T-helper 2 cell treated with Interferon-gamma antibody and Interleukin-4, amounts not matched to agents 100 ng/mL and 5 ng/mL, for 36 hours (primary cell): Measurements from ENCODE around the gene MECR. TPM values are rescaled to one million over a fixed set of nuclear protein-coding genes. Genes with fewer than 3 reads are reported as not detected.

Experiments
- intact Hi-C: fragments of 100-400 bp; cut with micrococcal nuclease; formaldehyde crosslinking; loops from one replicate; pipeline ENCODE4 v1.15.1; 2023
- total RNA-seq: library from RNA; stranded (reverse); gene quantifications from 2 replicates; pipeline ENCODE4 v1.2.3, GENCODE V29; 2022

The MECR gene, protein sequence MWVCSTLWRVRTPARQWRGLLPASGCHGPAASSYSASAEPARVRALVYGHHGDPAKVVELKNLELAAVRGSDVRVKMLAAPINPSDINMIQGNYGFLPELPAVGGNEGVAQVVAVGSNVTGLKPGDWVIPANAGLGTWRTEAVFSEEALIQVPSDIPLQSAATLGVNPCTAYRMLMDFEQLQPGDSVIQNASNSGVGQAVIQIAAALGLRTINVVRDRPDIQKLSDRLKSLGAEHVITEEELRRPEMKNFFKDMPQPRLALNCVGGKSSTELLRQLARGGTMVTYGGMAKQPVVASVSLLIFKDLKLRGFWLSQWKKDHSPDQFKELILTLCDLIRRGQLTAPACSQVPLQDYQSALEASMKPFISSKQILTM
- total RNA-seq = 20.2 and 24.7 TPM in 2 replicates

DNA sequence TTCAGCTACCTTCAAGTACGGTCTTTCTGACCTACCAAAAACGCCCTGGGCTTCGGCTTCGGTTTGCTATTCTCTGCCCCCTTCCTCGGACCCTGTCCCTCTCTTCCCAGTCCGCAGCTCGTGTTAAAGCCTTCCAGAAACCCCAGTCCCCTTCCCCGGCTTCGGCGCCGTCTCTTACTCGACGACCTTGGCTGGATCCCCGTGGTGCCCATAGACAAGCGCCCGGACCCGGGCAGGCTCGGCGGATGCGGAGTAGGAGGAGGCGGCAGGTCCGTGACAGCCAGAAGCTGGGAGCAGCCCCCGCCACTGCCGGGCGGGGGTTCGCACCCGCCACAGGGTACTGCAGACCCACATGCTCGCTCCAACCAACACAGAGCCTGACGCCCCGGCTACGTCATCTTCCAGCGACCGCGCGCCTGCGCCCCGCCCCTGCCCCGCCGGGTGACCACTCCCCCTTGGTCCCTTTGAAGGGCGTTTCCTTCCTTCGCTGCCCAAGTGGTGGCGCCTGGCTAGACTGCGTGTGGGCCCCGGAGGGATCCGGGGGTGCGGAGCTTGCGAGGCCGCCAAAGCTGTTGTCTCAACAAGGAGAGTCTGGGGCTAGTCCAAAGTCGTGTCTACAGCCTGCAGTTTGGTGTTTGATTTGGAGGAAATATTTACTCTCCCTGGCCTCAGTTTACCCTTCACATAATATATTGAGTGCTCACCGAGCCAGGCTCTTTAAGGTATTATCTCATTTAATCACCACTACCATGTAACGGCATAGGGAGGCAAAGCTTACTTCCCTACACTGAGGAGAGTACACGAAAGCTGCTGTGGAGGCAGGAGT is at the start of gene MECR:
TSS of gene MECR (minus strand) at position 382 of the 826 bp plus-strand sequence. CDS start at position 354, 28 bp downstream.
- intact Hi-C loops = loop anchor here (2.0 kb wide), 2 partner anchors 48 to 1488 kb away; no protein-coding TSS in a partner anchor

DNA sequence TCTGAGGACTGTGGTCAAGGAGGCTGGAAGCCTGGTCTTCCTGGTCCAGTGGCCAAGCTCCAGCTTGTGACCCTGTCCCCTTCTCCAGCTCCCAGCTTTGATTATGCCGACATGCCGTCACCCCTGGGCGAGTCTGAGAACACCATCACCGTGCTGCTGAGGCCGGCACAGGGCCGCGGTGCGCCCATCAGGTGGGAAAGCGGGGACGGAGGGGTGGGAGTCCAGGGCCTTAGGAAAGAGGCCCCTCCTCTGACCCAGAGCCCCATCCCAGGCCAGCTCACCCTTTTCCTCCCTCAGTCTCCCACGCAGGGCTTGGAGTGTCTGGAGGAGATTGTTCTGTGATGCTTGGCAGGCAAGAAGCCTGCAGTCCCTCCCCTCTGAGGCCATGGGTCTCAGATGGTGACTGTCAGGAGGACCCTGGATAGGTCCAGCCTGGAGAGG is 49.2 kb upstream of the MECR start:
- intact Hi-C loops = no loop called here

DNA sequence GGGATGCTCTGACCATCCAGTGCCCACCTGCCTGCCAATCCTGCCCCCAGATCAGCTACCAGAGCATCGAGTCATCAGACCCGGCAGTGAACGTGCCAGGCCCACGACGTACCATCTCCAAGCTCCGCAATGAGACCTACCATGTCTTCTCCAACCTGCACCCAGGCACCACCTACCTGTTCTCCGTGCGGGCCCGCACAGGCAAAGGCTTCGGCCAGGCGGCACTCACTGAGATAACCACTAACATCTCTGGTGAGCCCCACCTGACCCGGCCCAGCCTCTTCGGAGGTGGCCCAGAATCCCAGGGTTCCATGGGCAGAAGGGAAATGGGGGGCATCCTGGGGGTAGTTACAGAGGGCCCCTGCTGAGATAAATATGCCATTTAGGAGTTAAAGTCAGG is 48.7 kb upstream of the MECR start:
- intact Hi-C loops = no loop called here

DNA sequence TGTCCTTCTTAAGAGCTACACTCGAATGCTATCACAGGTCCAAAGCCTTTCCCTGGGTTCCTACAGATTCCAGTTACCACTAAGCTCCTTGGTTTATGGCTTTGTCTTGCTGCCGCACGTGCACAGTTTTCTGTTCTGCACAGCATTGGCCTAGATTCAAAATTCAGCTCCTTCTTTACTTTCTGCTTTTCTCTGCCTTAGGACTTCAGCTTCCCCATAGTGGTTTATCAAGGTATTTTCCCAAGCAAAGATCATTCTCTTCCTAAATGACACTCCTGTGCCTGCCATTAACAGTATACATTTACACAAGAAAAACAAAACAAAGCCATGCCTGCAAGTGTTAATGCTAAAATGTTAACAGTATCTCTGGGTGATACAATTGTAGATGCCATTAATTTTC is 47.4 kb upstream of the MECR start:
- intact Hi-C loops = no loop called here

DNA sequence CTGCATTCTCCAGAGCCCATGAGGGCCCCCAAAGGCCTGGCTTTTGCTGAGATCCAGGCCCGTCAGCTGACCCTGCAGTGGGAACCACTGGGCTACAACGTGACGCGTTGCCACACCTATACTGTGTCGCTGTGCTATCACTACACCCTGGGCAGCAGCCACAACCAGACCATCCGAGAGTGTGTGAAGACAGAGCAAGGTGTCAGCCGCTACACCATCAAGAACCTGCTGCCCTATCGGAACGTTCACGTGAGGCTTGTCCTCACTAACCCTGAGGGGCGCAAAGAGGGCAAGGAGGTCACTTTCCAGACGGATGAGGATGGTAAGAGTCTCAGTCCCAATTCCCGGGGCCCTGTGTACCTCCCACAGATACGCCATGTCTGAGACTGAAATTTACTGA is 44.7 kb upstream of the MECR start:
- intact Hi-C loops = no loop called here

DNA sequence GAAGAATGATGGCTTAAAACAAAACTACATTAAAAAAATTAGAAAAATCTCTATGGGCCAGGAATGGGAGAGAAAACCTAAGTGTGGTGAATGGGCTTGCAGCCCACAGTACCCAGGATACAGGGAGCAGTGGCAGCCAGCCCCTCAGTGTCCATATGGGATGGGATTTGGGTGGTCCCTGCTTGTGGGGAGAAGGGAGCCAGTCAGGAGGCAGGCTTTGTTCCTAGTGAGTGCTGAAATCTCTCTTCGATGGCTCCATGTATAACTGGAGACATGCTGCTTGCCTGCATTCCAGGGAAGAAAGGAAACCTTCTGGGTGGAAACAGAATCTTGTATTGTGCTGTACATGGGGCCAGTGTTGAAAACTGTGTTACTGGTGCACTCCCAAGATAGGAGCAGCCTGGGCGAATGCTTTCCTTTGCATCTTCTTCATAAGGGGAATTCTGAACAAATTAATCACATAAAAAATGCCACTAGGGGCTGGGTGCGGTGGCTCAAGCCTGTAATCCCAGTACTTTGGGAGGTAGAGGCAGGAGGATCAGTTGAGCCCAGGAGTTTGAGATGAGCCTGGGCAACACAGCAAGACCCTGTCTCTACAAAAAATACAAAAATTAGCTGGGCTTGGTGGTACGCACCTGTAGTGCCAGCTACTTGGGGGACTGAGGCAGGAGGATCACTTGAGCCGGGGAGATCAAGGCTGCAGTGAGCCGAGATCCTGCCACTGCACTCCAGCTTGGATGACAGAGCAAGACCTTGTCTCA is 41.6 kb upstream of the MECR start:
- intact Hi-C loops = no loop called here

DNA sequence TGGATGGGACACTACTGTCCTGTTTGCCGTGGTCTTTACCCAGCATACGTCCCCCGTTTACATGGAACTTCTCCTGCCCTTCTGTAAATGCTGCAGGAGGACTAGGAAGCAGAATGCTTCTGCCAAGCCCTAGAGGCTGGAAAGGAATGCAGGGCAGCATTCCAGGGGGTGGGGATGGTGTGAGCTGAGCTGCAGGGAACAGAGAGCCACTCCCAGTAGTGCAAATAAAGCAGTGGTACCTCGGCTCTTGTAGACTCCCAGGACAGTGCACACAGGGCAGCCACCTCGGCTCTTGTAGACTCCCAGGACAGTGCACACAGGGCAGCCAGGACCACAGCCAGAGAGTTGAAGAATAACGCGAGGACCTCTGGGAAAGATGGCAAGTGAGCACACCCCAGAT is 41.0 kb upstream of the MECR start:
- intact Hi-C loops = no loop called here

DNA sequence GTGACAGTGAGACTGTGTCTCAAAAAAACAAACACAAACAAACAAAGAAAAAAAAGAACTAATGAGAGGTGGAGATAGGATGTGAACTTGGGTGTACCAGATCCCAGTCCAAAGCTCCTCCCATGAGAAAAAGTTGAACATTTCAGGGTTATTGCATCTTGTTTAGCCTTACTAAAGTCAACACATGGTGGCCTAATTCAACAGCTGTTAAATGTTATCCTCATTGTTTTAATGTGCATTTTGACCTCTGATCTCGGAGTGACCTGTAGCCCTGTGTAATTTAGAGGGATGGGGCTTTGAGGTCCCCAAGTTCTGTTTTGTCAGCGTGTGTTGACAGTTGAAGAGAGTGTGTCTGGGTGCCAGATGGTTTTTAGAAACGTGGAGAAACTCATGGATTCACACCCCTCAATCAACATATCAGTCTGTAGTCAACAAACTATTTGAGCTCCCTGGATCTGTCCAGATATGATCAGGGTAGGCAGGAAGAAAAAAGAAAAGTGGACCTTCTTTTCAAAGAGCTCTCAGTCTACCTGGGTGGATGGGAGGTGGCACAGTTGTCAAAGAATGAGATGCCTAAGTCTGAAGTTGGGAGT is 40.3 kb upstream of the MECR start:
- intact Hi-C loops = no loop called here

DNA sequence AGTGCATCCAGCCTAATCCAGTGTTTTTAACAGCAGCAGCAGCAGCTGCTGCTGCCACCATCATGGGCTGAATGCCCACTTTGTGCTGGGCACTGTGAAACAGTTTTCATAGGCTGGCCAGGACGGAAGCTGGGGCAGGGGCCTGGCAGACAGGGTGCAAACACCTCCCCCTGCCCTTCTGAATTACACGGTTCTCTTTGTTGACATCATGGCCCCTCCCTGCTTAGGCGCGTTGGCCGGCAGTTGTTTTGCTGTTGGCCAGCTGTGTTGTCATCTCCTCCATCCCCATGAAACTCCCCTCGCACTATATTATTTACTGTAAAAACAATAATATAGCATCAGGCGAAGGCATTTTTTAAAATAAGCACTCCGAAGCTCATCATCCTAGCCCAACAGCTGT is 38.6 kb upstream of the MECR start:
- intact Hi-C loops = no loop called here

DNA sequence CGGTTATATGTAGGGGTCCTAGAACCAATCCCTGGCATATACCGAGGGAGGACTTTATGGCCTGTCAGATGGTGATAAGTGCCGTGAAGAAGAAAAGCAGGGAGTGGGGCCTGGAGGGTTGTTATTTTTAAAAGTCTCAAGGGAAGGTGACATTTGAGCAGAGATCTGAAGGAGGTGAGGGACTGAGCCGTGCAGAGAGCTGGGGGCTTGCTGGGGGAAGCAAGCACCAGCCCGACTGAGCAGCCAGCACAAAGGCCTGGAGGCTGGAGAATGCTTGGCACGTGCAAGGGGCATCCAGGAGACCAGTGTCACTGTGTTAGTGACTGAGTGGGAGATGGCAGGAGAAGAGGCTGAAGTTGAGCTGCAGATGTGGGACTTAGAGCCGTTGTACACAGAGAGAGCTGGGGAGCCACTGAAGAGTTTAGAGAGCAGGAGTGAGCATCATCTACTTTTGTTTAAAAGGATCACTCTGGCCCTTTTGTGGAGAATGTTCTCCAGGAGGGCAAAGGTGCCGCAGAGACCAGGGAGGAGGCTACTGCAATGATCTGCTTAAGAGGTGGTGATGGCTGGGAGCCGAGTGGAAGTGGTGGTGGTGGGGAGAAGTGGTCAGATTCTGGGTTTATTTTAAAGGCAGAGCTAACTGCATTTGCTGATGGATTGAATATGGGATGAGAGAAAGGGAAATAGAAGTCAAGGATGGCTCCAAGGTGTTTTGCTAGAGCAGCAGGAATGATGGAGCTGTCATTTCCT is 36.8 kb upstream of the MECR start:
- intact Hi-C loops = no loop called here

DNA sequence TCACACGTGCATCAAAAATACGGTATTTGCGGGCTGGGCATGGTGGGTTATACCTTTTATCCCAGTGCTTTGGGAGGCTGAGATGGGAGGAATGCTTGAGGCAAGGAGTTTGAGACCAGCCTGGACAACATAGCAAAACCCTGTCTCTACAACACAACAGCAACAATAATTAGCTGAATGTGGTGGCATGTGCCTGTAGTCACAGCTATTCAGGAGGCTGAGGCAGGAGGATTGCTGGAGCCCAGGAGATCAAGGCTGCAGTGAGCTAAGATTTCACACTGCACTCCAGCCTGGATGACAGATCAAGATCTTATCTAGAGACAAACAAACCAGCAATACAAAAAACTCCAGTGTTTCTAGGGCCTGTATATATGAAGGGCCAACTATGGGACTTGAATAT is 36.2 kb upstream of the MECR start:
- intact Hi-C loops = no loop called here

DNA sequence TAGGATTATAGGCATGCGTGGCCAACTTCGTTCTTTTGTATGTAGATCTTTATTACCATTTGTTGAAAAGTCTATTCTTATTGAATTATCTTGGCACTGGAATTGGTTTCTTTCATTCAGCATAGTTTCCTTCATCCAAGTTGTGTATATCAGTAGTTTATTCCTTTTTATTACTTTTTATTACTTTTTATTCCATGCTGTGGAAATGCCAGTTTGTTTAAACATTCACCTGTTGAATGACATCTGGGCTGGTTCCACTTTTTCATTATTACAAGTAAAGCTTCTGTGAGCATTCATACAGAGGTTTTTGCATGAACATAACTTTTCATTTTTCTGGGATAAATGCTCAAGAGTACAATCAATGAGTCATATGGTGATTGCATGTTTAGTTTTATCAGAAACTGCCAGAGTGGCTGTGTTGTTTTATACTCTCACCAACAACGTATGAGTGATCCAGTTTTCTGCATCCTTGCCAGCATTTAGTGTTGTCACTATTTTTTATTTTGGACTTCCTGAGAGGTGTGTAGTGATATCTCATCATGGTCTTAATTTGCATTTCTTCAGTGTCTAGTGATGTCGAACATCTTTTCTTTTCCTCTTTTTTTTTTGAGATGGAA is 34.1 kb upstream of the MECR start:
- intact Hi-C loops = no loop called here

DNA sequence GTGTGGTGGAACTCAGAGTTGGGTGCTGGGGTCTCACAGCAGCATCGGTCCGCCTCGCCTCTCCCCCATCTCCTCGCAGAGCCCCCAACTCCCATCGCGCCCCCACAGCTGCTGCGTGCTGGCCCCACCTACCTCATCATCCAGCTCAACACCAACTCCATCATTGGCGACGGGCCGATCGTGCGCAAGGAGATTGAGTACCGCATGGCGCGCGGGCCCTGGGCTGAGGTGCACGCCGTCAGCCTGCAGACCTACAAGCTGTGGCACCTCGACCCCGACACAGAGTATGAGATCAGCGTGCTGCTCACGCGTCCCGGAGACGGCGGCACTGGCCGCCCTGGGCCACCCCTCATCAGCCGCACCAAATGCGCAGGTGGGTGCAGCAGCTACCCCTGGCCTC is 29.8 kb upstream of the MECR start:
- intact Hi-C loops = no loop called here

DNA sequence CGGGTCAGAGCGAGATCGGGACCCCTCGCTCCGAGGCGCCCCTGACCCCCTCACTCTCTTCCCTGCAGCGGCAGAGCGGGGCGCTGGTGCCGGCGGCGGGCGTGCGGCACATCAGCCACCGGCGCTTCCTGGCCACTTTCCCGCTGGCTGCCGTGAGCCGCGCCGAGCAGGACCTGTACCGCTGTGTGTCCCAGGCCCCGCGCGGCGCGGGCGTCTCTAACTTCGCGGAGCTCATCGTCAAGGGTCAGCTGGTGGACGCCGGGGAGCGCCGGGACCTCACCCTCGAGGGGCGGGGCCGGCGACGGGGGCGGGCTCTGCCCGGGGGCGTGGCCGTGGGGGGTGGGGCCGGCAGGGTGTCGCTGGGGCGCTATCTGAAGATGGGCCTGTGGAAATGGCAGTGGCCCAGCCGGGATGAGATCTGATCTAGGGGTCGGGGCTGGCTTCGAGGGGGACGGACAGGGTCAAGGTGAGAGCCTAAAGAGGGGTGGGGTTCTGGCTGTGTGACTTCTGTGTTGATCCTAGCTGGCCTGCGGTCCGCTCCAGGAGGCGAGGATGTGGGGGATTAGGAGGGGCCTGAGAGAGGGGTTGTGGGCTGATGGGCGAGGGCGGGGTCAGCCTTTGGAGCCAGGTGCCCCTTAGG is 29.2 kb upstream of the MECR start:
- intact Hi-C loops = no loop called here

DNA sequence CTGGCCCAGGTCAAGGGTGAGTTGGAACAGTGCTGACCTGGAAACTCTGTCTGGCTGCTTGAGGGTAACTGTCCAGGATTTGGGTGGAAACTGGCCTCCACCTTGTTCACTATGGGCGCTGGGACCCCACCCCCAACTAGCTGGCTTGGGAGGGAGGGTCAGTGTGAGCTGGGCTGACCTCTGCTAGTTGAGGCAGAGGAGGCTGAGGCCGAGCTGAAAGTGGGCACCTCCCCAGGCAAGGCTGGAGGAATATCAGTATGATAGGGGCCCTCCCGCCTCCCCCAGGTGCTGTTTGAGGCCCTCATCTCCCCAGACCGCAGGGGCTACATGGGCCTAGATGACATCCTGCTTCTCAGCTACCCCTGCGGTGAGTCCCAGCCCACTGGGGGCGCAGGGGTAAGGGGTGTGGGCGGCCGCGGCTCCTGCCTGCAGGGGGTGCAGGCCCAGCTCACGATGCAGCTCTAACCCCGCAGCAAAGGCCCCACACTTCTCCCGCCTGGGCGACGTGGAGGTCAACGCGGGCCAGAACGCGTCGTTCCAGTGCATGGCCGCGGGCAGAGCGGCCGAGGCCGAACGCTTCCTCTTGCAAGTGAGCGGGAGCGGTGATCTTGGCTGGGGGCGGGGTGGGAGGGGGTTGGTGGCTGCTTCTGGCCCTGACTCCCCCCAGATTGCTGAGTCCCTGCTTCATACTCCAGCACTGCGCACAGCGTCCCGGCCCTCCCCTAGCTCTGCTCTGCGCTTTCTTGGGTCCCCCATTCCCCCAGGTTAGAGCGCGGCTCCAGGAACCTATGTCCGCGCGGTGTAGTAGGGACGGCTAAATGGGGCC is 28.5 kb upstream of the MECR start:
- intact Hi-C loops = no loop called here

DNA sequence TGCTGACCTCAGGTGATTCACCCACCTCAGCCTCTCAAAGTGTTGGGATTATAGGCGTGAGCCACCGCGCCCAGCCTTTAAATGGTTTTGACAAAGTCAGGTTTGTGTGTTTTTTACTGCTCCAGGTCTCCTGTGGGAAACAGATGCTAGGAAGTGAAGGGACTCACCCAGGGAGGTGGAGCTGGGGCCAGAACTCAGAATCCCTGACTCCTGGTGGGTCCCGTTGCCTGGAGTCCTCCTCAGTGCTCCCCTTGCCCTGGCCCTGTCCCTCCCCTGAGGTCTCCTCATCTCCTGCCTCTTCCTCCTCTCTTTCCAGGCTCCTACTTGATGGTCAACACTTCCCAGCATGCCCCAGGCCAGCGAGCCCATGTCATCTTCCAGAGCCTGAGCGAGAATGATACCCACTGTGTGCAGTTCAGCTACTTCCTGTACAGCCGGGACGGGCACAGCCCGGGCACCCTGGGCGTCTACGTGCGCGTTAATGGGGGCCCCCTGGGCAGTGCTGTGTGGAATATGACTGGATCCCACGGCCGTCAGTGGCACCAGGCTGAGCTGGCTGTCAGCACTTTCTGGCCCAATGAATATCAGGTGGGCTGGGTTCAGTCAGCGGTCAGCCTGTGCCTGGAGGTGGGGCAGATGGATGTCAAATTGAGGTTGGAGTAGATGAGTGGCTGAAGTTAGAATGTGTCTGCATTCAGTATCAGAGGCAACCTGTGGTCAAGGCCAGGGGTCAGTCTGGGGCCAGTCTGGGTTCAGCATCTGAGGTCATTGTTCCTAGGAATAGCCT is 27.6 kb upstream of the MECR start:
- intact Hi-C loops = no loop called here

DNA sequence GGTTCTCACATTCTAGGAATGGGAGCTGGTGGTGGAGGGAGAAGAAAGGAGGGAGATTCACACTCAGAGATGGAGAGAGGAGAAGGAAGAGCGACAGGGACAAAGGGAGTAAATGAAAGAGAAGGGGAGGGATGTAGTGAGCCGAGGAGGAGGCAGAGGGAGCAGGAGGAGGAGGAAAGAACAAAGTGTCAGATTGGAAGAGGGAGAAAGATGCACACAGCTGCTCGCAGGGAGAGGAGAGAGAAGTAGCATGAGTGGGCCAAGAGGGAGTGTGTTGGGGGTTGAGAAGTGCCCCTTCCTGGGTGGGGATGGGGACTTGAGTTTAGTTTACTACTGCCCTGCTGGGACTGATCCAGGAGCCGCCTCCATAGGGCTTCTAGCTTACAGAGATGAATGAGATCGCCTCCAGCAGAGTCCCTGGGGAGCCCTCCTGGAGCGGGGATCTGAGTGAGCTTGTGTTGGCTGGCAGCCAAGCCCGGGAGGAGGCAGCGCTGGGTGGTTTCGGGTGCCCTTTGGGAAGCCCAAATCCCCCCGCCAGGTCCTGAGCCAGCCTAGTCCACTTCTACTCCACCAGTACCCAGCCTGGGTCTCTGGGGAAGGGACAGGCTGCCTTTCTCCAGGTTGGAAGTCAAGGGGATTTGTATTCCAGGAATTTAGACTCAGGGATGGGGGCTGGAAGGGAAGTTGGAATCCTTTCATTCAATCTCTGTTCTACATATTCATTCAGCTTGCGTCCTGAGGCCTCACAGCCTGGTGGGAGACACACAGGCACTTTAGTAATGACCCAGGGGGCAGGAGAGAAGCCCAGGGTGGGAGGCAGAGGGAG is 26.5 kb upstream of the MECR start:
- intact Hi-C loops = no loop called here
